Stimulated activated naive CD8-positive, alpha-beta T cell treated with anti-CD3 and anti-CD28 coated beads, Interleukin-15, Interleukin-2, amounts not matched to agents 100 U/mL and 50 U/mL, for 24 hours (primary cell): Measurements from ENCODE around the gene RALGPS1.

Source experiments
- ATAC-seq: fragments of 150-1000 bp; cut with Tn5 transposase; one replicate; pipeline ENCODE4 v1.10.0; 2021
- DNase-seq: peaks from one replicate; pipeline ENCODE4 v3.0.0; 2021

Gene RALGPS1

DNA sequence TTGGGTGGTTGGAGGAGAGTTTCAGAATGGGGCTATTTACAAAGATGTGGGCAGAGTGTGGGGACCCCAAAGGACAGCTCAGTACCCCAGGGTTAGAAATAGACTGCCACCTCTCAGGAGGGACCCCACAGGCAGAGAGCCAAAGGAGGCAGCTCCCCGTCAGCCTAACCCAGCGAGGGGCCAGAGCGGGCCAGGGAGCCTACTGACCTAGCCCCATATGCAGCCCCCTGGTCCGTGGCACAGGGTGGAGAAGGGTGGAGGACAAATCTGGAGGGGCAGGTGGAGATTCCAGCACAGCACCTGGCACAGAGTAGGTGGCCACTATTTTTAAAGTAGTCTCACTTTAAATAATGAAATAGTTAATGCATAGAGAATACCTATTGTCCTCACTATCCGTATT lies 275.0 kb downstream of the RALGPS1 start:
- no peak for DNase-seq
- no peak for ATAC-seq

DNA sequence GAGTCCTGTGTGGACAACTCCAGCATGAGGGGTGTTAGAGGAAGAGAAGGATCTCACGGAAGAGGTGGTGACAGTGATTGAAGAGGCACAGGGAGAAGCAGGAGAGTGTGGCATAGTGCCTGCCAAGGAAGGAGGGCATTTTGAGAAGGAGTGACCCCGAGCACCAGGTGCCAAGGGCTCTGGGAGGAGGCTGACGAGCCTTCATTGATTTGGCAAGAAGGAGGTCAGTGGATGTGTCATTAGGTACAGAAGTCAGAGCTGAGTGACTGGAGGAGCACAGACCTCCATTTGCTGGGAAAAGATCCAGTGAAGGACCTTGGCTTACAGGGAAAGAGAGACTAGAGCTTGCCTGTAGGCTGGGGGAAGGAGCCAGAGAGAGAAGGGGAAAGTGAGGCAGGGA lies 278.2 kb downstream of the RALGPS1 start:
- ATAC-seq (no peak), DNase-seq (no peak)

DNA sequence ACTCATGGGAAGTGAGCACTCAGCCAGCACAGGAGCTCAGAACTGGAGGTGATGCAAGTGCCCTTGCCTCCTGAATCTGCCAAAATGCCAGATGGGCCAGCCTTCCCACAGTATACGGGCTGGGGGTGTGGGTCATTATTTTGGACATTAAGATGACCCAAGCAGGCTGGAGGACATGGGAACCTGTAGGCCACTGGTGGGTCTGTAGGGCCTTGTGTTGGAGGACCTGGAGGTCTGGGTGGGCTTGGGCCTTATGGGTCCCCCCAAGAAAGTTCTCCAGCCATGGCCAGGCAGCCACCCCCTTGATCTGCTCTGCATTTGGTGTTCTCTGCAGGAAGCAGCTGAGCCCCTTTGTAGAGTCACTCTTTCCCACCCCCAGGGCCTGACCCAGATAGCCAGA lies 278.9 kb downstream of the RALGPS1 start:
- no peak for ATAC-seq

DNA sequence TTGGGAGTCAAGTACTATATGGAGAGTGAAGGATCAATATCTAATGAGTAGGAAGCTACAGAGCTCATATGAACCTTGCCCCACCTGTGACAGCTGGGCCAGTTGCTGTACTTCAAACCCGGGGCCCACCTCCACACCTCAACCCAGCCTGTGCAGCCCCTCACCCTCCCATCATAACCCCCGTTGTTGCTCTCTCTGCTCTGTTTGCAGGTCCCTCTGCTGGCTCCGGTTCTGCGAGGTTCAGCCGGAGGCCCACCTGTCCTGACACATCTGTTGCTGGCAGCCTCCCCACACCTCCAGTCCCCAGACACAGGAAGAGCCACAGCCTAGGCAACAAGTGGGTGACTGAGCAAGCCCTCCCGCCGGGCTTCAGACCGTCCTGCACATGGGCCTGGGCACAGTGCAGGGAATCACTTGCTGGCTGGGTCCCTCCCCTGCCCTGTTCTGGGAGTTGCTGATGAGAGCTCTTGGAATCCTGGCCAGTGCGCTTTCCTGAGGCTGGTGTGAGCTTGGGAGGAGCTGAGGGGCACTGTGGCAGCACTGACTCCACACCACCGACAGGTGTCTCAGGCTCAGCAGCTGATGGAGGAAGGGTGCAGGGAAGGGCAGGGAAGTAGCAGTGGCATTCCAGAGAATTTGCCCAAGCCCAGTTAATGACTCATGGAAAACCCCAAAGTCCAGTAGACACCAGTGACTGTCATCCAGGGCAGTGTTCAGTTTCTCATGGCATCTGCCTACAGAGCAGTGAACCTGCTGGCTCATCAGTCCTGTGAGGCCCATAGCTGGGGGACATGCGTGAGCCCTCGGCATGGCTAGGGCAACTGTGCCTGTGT lies 280.5 kb downstream of the RALGPS1 start:
- no peak for DNase-seq

More for the DNA sequence above, 278.9 kb downstream of the RALGPS1 start:
- no peak for DNase-seq

DNA sequence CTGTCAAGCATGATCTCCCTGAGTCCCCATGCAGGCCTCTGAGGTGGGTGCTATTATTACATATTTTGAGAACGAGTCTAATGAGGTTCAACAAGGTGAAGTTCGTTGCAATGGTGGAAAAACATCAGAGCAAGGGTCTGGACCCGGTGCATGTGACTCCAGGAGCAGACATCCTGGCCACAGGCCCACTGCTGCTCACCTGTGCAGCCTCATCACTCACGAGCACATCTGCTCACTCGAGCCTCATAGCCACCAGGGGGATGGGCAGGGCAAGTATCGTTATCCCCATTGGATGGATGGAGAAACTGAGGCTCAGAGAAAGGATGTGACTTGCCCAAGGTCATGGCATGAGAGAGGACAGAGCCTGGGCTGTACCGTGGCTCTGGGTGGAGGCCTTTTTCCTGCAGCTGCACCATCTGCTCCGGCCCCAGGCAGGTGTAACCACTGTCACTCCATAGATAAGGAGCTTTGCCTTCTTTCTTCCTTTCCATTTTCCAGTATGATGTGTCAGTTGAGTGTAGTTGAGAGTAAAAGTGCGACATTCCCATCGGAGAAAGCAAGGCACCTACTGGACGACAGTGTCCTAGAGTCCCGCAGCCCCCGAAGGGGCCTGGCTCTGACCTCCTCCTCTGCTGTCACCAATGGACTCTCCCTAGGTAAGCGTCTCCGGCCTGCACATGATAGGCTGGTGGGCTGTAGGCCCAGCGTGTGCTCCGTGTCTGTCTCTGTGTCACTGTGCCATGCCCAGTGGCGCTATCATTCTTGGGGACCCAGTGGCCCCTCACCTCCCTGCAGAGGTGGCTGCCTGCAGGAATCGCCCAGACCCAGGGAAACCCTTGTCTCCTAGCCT lies 281.6 kb downstream of the RALGPS1 start:
- no peak for DNase-seq

More for the DNA sequence above, 280.5 kb downstream of the RALGPS1 start:
- no peak for ATAC-seq

DNA sequence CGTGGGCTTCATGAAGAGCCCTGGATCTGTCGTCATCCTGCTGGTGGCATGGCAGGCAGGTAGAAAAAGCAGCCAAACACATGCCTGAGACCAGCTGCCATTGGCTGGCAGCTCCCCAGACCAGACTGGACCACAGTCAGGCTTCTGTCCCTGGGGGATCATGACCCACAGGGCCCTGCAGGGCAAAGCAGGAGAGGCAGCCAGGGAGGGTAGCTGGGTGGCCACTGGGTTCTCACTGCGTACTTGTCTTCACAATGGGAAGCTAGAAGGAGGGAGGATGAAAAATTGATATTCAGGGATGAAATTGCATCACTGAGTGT lies 282.2 kb downstream of the RALGPS1 start:
- ATAC-seq (no peak), DNase-seq (no peak)

More for the DNA sequence above, 281.6 kb downstream of the RALGPS1 start:
- no peak for ATAC-seq

DNA sequence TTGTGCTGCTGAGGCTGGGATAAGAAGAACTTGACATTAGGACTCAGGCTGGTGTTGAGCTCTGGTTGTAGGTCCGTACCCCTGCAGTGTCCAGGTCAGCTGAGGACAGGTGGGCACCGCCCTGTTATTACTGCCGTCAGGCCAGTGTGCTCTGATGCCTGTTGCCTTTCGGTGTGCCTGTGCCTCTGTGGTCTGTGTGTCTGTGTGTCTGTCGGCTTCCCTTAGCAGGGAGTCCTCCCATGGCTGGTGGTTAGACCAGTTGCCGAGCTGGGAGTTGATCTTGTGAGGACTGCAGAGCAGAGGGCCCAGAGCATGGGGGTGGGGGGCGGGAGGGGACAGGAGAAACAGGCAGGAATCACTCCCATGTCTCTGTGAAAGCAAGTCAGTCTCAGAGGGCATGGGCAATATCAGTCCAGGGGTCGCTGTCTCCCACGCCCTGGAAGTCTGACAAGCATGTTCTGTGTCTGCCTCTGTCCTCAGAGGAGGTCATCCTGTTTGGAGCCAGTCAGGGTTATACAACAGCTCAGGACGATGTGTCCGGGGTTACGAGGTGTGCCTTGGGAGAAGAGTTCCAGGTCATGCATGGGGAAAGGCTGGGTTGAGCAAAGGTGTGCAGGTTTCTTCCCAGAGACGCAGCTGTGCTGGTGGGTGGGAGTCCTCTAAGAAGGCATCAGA lies 282.7 kb downstream of the RALGPS1 start:
- ATAC-seq (no peak), DNase-seq (no peak)

DNA sequence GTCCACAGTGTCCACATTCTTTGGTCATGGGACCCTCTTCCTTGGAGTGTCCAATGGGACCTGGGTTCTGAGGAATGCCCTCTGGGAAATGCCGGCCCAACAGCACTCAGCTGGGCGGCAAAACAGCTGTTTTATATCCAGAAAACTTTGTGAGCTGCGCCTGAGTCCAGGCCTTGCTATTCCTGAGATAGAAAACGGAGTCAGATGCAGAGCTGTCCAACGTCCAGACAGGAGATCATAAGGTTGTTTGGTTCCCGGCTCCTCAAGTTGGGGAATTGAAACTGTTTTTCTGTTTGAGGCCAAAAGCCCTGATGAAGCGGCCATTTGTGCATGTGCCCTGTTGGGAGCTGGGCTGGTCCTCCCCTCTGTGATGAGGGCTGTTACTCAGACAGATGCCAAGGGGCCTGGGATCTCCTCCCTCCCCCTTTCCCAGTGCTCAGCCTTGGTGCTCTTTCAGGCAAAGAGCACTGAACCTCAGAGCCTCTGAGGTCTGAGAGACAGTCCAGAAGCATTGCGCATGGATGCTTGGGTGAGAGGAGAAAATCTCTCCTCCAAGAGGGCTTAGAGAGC lies 283.4 kb downstream of the RALGPS1 start:
- DNase-seq (no peak), ATAC-seq (no peak)

DNA sequence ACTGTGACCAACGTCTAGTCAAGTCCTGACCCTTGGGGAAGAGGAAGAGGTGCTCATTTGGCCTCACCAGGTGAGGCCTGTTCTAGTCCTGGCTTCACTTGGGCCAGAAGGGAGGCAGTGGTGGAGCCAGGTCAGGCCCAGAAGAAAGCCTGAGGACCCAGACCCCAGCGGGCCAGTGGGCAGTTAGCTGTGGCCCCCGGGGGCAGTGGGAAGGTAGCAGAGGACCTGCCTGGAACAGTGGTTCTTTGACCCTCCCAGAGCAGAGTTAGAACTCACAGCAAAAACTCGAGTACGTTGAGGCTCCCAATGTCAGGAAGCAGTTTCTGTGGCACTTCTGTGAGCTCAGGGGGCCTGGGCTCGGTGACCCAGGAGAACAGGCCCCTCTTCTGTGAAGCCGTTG lies 284.0 kb downstream of the RALGPS1 start:
- no peak for DNase-seq
- no peak for ATAC-seq

DNA sequence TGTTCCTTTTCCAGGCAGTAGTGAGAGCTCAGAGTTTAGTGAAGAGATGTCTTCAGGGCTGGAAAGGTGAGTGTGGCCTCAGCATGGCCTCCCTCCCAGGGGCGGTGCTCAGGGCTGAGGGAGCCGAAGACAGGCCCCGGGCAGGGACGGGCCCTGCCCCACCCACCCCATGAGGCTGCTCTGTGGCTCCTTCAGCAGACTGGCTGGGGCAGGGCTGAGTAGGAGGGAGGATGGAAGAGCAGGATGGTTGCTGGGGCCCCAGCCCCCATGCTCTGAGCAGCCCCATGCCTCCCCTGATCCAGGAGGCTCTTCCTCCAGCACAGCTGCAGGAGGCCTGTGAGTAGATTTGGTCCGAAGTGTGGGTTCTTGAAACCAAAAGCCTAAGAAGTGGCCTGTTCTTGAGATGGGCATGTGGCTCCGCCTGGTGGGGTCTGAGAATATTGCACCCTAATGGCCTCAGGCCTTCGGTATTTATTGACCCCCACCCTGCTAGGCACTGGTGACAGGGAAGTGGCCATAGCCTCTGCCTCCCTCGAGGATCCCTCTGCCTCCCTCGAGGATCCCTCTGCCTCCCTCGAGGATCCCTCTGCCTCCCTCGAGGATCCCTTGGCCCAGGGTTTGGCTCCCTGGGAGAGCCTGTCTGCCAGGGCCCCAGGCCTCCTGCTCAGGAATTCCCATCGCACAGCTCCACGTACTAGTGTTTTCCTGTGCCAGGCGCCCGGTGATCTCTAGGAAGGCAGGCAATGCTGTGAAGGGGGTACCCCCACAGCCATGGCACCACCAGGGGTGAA lies 284.6 kb downstream of the RALGPS1 start:
- DNase-seq, result peak; percentile 79

DNA sequence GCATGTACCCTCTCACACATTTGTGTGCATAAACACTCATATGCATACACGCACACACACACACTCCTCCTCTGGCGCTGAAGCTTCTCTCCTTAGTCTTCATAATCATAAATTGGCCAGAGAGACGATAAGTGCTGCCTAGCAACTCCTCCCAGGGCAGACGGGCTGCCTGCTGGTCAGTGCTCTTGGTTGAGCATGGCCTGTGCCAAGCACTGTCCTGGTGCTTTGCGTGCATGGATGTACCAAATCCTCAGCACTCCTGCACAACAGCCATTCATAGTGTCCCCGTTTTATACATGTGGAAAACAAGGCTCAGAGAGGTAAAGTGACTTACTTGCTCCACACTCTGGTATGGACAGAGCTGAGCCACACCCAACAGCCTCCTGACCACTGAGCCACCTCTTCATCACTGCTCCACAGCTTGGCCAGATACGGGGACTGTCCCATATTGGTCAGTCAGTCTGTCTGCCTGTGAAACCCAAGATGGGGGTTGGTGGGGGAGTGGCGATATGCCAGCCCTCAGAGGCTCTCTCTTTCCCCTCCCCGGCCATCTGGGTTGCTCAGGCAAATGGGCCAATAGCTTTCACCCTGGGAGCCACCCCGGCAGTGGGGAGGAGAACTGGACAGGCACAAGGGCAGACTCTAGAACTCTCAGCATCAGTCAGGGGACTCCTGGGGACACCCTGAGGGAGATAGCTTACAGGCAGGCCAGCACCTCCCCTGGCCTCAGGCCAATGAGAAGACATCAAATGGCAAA lies 285.7 kb downstream of the RALGPS1 start:
- ATAC-seq (no peak), DNase-seq (no peak)

More for the DNA sequence above, 284.6 kb downstream of the RALGPS1 start:
- peak; percentile 58 for ATAC-seq

DNA sequence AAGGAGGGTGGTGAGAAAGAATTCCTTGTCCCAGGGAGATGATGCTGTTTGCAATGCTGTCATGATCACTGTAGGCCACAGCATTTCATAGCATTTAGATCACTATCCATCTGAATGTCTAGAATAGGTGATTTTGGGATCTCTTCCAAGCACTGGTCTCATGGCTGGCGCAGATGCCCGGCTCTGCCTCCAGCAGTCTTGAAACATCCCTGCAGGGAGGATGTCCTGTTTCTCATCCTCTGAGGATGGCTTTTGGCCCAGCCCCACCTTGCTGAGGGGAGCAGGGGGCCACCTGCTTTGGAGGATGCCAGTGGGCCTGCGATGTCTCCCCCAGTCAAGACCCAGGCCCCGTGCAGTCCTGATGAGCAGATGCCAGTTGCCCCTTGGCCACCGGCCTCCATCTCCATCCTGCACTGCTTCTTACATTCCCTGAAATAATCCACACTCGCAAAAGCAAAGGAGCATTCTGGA lies 286.5 kb downstream of the RALGPS1 start:
- ATAC-seq (no peak), DNase-seq (no peak)

DNA sequence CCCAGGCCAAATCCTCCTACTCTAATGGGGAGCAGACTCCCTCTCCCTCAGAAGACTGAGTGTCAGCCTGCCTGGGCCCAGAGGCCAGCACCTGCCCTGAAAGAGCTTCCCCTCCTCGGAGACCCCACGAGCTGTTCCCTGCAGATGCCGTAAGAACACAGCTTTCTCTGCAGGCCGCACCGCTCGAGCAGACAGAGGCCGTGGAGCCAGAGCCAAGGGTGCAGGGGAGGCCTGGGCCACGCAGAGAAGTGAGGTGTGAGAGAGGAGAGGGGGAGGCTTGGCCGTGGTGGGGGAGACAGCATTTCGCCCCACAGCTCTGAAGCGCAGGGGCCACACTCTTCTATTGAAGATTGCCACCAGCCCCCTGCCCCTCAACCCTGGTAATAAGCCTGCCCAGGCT lies 287.1 kb downstream of the RALGPS1 start:
- ATAC-seq (no peak), DNase-seq (no peak)

DNA sequence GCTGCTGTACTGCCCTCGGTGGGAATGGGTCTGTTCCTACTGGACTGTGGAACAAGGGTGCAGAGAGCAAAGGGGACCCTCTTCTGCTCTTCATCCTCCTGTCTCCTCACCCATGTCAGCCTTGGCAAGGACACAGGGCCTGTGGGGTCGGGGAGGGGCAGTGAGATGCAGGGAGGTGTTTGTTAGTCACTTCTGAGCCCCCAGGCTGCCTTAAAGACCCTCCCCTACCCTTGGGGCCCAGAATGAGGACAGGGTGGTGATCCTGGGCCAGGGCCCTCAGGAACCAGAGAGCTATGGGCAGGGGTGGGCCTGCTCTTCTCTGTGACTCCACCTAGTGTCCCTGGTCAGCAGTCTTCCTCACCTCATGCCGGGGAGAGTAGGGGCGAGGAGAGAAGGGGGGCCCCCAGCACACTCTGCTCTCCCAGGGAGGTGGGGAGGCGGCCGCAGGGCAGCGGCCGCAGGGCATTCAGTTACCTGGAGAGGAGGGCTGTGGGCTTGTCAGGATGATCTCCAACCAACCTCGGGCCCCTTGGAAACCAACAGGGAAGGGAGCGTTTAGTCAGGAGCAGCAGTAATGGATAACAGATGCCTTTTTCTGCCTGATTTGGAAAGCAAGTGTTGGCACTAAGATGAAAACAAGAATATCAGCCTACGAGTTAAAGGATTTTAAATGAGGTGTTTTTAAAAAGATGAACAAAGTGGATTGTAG lies 288.0 kb downstream of the RALGPS1 start:
- no peak for ATAC-seq
- no peak for DNase-seq

DNA sequence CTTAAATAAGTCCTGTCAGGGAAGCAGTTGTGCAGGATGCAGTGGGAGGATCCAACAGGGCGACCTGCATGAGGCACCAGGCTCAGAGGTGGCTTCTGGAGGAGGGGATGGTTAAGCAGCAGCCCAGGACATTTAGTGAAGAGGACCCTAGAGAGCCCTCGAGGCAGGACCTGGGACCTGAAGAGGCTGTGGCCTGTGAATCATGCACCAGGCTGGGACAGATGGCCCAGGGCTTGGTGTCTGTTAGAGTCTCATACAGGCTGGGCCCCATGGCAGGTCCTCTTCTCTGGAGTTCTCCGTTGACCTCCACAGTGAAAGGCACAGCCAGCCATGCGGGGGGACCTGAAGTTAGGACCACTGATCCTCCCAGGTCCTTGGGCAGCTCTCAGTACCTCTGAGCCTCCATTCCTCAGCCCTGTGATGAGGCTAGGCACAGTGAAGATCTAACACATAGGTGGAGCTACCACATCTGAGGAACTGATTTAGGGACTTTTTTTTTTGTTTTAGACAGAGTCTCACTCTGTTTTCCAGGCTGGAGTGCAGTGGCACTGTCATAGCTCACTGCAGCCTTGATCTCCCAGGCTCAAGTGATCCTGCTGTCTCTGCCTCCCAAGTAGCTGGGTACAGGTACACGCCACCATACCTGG lies 289.2 kb downstream of the RALGPS1 start:
- ATAC-seq (no peak), DNase-seq (no peak)

DNA sequence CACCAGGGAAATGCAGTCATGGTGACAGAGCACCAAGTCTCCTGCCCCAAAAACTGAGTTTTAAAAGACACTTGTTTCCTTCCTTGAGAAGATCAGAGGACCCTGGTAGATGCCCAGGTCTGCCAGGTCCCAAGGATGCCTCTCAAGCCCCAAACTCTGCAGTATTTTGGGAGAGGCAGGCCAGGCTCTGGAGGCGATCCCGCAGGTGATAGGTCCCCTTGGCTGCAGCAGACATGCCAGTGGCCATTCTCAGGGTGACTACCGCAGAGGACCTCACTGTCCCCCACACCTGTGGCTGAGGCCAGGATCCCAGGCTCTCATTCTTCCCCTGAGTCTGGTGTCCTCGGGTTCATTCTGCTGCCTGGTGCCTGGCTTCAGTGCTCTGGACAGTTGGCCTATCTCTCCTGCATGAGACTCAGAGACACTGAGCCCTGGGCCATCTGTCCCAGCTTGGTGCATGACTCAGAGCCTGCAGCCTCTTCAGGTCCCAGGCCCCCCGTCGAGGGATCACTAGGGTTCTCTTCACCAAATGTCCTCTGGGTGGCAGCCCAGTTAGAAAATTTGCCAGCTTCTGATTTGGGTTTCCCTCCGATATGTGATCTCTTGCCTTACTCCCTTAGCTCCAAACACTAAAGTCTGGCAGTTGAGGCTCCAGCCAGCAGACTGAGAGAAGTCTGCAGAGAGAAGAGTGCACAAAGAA lies 290.3 kb downstream of the RALGPS1 start:
- ATAC-seq (no peak), DNase-seq (peak; percentile 14)

DNA sequence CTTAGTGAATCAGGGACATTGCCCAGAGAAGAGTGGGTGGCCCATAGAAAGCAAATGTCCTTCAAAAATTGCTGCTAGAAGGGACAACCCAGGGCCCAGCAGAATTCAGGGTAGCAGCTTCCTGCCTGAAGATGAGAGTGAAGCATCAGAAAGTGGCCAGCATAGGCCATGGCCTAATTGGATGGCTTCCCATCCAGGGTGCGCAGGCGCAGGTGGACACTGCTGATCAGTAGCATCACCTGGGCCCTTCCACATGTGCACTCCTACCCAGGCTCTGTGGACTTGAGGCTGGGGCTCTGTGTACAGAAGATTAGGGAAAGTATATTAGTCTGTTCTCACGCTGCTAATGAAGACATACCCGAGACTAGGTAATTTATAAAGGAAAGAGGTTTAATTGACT lies 291.4 kb downstream of the RALGPS1 start:
- ATAC-seq, result no peak
- DNase-seq, result no peak

DNA sequence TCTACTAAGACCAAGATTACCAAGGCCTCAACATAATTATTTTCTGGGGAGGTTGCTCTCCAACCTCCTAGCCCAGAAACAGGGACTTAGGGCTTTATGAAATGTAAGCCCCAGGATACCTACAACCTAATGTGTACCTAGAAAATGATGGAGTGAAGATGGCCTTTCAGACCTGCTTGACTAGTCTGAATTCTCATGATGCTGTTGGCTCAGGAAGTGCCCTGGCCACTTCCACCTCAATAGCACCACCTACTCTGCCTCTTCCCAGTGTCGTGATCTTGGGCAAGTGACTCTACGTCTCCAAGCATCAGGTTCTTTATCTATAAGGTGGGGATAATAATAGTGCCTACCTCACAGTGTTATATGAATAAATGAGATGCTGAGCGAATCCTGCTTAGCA lies 292.1 kb downstream of the RALGPS1 start:
- ATAC-seq (no peak), DNase-seq (no peak)
